Measurements from ENCODE around the gene MAPRE2. TPM values are rescaled to one million over a fixed set of nuclear protein-coding genes. Genes with fewer than 3 reads are reported as not detected.

Gene MAPRE2
- total RNA-seq, 1 donor from 2014 or later = 23.3 TPM

DNA sequence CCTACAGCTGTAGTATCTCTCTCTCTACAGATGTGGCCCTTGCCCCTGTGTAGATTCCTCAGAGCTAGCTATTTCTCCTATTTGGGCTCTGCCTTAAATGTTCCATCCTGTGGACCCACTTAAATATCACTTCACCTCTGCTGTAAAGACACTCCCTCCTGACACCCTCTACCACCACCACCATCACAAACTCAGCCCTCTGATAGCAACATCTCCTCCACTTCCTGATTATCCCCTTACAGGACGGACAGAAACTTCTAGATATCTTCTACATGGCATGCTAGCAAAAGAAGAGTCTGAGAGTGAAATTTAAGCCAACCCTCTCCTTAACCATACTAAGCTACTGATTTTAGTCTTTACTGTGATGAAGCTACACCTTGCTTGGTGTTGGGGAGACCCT, 3.2 kb upstream of the MAPRE2 start:
- DNase-seq = no peak

DNA sequence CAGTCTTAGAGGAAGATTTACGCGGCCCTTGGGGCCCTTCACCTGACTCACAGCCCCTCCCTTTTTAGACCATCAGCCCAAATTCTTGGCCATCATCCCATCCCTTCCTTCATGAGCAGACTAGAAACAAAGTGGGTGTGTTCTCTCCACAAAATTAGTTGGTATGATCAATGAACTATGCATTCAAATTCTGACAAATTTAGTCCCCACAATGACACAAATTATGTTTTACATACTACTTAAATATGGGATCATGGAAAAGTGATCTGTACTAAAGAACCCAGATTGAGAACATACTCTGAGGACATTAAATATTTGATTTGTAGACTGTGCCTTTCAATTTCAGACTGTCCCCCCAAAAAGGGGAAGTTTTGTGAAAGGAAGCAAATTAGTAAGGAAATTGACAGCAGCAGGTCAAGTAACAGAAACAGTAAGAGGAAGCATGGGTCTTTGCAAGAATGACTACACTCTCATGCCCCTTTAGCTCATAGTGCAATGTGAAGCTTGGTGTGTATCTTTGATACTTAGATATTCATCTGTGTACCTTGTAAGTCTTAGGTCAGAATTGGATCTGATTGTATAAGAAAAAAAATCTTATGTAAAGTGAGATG, 2.2 kb upstream of the MAPRE2 start:
- no peak for DNase-seq

DNA sequence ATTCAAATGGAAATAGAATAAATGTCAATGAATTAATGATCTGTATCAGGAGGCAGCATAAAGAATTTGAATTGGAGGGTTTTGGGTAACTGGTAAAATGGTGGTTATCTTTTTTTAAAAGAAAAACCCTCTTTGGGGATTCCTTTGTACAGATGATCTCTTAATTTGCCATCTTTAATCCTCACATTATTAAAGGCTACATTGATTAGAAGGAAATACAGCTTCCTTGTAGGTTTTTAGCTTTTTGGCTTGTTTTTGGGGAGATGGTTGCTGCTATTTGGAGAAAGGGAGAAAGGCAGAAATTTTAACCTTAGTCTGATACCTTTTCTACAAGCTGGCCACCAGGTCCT, 600 bp upstream of the MAPRE2 start:
- DNase-seq = no peak

DNA sequence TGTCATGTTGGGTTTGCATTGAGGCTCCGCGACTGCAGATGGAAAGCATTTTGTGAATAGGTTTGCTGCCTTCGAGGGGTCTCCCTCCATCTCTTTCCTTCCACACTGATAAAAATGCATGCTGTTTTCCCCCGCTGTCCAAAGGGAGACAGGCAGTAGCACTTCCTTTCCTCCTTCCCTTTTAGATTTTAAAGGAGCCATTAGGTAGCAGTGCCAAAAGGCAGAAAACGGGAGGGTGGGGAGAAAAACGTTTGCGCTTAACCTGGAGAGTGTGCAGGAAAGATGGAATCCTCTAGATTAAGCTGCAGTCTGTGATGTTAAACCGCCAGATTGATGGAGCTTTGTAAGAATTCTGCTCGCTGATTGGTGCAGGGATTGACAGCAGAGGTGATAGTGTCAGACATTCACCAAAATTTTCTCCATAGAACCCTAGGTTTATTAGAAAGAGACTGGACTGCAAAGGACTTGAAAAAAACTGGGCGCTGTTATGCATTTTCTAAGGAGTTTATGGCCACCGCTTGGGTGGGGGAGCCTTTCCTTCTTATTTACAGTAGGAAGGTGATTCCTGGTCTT, 688 bp downstream of the MAPRE2 start:
- peak; percentile 58 for DNase-seq

DNA sequence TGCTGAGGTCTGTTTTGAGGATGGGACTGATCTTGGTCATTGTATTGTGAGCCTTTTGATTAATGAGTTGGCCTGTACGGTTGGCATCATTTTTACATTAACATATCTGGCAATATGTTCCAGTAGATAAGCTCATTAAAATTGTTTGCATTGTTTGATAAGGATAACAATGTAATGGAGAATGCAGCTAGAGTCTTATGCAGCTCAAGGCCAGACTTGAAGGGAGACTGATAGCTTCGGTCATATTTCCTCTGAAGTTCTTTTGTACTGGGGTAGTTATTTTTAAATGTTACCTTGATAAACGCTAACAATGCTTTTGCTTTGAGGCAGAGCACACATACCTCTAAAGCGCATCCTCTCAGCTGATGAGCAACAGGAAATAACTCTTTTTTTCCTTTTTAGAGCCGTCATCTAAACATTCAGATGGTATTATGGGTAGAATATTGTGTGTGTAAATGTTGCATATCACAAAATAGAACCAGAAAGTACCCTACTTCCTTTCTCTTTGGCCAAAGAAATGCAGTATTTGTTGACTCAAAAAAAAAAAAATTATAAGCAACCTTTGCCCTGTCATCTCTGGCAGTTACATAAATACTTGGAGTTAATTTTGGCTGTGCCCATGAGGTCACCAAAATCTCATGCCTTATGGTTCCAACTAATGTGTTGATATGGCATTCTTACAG, 1.3 kb downstream of the MAPRE2 start:
- DNase-seq = peak; percentile 25

DNA sequence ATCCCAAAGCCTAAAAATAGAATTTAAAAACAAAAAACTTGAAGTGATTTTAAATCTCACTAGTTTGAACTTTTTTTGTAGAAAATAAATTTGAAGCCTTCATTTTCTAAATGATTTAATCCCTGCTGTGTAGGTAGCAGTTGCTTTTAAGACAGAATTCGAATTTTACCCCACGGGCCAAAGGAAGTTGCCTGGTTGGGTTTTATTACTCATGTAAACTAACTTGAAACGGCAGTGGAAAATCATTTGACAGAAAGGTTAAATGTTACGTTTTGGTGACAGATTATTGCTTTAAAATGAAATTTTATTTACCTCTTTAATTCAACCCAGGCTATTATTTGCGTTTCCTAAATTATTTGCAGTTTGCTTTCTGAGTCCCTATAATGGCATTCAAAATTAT, 2.0 kb downstream of the MAPRE2 start:
- DNase-seq = no peak

DNA sequence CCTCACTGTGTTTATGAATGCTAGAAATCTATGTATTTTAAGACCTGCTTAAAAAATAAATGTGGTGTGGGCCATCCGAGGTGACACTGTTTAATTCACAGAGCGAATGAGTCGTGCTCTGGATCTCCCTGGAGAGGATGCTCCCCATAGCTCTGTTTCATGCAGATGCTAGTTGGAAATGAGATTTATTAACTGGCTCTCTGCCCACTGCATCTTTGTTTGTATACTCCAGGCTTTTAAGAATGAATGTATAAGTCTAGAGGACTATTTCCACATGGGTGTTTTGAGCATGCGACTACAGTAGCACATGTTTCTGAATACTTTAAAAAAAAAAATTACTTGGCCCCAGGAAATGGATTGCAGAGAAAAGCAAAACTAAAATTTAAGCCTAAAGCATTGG, 3.9 kb downstream of the MAPRE2 start:
- DNase-seq = peak; percentile 93

DNA sequence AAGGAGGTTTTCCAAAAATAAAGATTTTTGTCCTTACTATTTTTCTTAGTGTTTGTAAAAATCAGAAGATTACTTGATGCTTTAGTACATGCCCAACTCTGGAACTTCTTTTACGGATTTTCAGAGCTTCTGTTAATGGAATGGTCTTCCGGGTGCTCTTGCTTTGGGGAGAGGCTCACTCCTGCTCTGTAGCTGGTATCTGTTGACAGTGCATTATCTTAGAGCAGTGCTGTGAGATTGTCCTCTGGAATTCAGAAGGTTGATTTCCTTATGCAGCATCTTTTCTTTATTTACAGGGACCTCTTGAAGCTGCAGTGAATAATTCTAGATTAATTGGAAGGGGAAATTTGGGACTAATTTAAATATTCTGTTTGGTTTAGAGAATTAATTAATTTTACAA, 4.6 kb downstream of the MAPRE2 start:
- DNase-seq = no peak

DNA sequence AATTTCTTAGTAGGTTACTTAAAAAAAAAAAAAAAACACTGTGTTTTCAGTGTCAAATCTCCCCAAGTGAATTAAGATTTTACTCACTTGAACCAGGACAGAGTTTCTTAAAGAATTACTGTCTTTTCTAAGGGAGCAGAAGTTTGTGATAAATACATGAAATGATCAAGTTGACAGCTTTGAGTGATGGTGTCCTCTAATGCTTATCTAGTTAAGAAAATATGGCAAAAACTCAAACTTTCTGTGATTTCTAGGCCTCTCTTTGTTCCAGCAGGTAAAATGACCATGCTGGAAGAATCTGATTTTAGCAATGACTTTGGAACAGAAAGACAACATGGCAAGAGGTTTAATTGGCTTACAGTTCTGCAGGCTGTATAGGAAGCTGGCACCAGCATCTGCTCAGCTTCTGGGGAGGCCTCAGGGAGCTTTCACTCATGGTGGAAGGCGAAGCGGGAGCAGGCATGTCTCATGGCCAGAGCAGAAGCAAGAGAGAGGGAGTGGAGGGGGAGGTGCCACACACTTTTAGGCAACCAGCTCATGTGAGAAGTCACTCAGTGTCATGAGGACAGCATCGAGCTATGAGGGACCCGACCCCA, 6.6 kb downstream of the MAPRE2 start:
- DNase-seq = no peak

DNA sequence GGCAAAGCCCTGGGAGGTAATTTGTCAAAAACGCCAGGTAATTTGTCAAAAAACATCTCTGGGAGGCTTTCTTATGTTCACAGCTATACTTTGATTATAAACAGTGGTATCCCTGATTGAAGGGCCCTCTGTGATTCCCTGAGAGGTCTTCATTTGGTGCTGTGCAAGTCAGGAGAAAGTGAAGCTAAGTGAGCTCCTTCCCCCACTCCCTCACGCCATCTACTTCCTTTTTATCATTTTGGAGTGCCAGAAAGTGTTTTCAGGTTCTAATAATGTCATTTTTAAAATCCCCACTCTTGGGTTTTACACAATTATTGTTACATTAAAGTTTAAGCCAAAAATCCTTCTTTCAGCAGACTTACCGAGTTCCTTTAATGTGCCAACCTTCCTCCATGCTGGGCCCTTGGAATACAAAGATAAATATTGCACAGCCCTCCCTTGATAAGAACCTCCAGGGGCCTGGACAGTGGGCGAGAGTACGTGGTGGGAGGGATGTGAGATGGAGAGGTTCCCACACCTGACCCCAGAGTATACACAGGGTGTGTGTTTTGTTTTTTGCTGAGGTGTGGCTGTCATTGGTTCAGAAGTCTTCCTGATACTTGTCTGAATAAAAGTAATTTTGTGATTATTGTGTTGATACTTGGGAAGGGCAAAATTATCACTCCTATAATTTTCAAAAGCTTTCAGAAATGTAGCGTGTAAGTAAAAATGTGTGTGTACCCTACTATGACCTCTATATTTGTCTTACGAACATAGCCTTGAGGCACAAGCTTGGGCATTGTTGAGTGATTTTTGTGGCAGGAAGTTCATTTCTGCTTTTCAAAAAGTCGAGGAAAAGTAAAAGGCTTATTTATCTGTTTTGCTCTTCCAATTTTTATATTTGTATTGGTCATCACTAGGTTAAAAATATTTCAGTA, 8.2 kb downstream of the MAPRE2 start:
- DNase-seq = no peak

DNA sequence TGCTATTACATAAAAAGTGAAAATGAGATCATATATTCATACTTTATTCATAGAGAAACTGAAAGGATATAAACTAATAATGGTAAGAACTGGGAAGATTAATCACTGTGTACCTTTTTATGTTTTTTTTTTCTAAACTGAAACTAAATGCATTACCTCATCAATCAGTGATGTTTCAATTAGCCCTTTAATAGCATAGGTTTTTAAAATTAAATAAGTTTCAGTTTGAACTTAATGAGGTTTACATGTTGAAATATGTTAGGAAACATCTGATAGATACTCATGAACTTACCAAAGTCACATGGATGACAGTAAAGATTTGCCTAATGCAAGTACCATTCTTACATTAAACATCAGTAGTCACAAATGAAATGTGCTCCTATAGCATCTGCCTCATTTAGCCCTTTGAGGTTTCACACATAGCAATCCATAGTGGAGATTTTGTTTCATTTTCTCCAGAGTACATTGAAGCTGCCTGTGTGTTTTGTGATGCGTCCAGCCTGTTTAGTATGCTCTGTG, 8.9 kb downstream of the MAPRE2 start:
- DNase-seq = no peak

DNA sequence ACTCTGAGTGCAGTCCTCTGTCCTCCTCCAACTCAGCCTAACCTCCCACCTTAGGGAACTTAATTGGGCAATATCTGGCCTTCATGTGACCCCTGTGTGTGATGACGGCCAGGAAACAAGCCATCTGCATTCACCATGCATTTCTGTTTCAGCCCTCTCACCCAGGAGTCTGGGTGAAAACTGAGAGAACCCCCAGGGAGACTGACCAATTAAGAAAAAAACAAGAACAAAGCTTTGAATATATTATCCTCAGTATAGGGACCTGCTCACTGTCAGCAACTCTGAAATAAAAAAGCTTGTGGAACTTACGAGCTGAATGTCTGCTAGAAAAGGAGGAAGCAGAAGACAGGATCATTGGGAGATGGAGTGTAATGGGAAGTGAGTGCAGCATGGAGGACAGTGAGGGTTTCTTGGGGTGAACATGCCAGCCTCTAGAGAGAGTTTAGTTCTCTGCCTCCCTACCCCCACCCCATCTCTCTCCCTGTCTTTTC, 9.5 kb downstream of the MAPRE2 start:
- DNase-seq = no peak

DNA sequence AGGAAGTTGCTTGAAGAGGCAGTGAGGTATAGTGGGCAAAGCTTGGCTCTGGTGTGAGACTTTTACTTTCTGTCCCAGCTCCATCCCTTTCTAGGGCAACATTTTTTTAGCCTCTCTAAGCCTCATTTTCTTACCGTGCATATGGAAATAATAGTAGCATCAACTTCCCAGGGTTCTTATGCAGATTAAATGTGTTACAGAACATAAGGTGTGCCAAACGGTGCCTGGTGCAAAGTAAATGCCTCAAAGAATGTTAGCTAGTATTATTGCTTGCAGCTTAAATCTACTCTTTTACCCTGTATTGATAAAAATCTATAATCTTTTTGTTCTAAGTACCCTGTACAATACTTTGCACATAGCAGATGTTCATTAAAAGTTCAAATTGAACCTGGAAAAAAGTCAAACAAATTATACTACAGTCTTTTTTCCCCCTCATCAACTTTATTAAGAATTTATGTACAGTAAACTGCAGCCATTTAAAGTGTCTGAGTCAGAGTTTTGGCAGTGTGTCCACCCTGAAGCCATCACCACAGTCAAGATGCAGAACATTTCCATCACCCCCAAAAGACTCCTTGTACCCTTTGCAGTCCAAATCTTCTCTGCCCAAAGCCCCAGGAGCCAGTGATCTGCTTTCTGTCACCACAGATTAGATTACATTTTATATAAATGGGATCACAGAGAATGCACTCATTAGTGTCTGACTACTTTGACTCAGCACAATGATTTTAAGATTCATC, 10.6 kb downstream of the MAPRE2 start:
- no peak for DNase-seq

DNA sequence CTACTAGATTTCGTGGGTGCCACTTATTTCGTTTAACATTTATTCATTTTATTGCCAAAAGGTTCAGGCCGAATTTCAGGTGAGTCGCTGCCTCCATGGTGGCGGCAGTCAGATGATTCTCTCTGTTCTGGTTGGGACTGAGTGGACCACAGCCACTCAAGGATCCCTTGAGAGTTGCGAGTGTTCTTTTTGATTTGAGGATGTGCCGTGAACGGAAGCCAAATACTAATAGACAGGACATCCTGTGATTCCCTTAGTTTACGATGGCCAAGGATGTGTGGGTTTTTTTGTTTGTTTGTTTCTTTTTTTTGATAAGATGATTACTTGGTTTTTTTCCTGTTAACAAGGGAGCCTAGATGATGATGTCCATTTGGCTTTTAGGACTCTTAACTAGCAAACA, 13.2 kb downstream of the MAPRE2 start:
- DNase-seq = no peak

DNA sequence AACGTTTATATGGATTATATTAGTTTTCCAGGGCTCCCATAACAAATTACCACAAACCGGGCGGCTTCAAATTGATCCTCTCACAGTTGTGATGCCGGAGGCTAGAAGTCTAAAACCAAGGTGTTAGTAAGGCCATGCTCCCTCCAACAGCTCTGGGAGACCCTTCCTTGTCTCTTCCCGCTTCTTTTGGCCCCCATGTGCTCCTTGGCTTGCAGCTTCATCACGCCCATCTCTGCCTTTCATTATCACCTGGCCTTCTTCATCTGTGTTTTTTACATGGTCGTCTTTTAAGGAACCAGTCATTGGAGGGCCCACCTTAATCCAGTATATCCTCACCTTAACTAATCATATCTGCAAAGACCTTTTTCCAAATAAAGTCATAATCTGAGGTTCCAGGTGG, 13.9 kb downstream of the MAPRE2 start:
- DNase-seq = no peak

DNA sequence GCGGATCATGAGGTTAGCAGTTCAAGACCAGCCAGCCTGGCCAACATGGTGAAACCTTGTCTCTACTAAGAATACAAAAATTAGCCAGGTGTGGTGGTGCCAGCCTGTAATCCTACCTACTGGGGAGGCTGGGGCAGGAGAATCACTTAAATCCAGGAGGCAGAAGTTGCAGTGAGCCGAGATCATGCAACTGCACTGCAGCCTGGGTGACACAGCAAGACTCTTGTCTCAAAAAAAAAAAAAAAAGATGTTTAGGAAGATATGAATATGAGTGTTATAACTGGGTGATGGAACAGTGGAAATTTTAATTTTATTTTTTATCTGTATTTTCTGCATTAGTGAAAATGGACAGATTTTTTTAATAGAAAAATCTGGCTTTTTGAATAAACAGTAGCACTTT, 14.5 kb downstream of the MAPRE2 start:
- DNase-seq = no peak

DNA sequence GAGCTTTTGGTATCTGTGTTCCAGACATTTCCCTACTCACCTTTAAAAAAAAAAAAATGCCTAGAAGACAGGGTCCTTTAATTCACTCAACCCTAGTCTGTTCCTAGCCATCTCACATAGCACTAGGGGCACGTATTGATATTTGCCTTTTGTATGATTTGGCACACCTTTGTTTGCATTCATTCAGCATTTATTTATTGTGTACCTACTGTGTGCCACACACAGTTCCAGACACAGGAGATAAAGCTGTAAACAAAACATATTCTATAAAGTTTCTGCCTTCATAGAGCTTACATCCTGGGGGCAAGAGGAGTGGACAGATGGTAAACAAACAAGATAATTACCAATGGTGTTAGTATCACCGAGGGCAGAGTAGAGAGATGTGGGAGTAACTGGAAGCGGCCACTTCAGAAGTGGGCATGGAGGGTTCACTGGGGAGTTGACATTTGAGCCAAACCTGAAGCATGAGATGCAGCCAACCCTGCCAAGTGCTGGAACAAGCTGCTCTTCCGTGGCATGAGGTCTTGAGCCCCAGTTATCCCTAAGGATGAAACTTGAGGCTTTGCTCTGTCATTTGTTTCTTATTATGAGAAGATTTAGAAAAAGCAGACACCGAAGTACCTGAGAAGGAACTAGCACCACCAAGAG, 18.2 kb downstream of the MAPRE2 start:
- no peak for DNase-seq

DNA sequence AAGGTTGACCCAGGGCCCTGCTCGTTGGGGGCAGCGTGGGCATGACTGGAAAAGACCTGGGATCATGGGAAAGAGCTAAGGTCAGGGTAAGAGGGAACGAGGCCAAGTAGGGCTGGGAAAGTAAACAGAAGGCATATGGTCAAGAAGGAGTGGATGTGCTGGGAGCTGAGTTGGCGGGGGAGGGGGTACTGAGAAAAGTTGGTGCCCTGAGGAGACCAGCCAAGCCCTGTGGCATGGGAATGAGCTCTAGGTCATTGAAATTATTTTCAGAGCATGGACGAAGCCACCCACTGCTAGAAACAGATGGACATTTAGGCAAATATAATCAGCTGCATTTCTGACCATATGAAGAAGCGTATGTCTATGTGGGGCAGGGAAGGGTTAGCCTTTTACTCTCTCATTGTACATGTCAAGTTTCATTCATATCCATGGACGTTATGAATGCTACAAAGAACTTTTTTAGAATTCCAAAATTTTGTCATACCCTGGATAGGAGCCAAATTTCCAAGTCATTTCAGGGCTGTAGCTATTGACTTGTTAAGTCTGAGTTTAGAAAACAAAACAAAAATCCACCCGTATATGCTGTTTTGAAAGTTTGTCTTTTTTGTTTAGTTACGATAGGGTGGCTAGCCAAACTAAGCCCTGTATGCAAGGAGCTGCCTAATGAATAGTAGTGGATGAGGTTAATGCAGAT, 19.1 kb downstream of the MAPRE2 start:
- peak; percentile 11 for DNase-seq

DNA sequence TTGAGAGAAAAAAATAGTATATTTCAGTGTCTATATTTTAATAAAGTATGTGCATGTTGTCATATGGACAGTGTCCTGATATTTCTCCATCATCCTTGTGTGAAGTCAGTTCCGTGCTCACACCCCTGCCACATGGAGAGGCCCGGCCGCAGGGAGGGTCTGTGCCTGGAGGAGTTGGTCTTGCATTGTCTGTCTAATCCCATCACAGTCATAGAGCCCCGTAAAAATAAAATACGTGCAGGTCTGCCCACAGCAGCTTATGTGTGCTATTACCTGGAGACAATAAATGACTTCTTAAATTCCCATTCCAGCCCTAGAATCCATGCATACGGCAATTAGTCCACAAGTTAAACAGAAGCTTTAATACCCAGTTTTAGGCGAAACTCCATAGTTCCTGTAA, 20.1 kb downstream of the MAPRE2 start:
- DNase-seq = no peak

DNA sequence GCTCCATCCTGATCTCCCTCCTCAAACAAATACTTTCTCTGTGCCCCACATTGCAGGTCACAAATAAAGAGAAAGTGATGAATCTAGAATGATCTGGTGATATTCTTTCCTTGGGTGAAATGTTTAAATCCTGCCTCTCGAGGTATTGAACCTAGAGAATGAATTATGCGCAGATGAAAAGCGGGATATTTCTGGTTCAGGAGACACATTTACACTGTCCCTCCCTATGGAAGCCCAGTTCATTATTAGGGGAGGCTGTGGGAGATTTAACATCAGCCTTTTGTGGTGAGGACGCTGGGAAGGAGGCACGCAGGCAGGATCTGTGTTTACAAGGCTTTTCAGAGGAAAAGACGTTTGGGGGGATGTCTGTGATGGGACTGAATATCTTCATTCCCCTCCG, 20.6 kb downstream of the MAPRE2 start:
- no peak for DNase-seq

Measured in skin of body (tissue), 2 donors.